ENCODE measurements around the gene IFT22. TPM values are rescaled to one million over a fixed set of nuclear protein-coding genes. Genes with fewer than 3 reads are reported as not detected.
"Not testable (repeated sequence)": the region's sequence is repeated elsewhere in the genome, so short reads cannot be mapped to it uniquely, and the experiment has no call there.

Gene IFT22
- total RNA-seq, 1 donor from 2014 or later, result 10.7 TPM

- peak; percentile 23 to 53 for DNase-seq (ENCODE audit: low read depth in 2 of 2)
Measured at GRCh38 chr7:101315336-101315735, 6.3 kb downstream of the IFT22 start.

- peak in 1 of 2 donors; percentile 22 for DNase-seq (ENCODE audit: low read depth in 2 of 2)
Measured at GRCh38 chr7:101308245-101309085, 13.1 kb downstream of the IFT22 start.

GRCh38 chr7:101306307-101306706, 15.3 kb downstream of the IFT22 start:
- no peak for DNase-seq (ENCODE audit: low read depth in 2 of 2)

- no peak for DNase-seq (ENCODE audit: low read depth in 2 of 2)
Measured at GRCh38 chr7:101303102-101303701, 18.4 kb downstream of the IFT22 start.

- DNase-seq (ENCODE audit: low read depth in 2 of 2), result no peak
Measured at GRCh38 chr7:101302641-101303101, 18.9 kb downstream of the IFT22 start.

- DNase-seq (ENCODE audit: low read depth in 2 of 2), result no peak
Measured at GRCh38 chr7:101300465-101301376, 20.9 kb downstream of the IFT22 start.

GRCh38 chr7:101299511-101300464, 21.8 kb downstream of the IFT22 start:
- no peak for DNase-seq (ENCODE audit: low read depth in 2 of 2)

GRCh38 chr7:101294832-101295121, 26.8 kb downstream of the IFT22 start:
- DNase-seq (ENCODE audit: low read depth in 2 of 2), result no peak

GRCh38 chr7:101294039-101294831, 27.4 kb downstream of the IFT22 start:
- DNase-seq (ENCODE audit: low read depth in 2 of 2), result no peak

- not testable (repeated sequence) for DNase-seq (ENCODE audit: low read depth in 2 of 2)
Measured at GRCh38 chr7:101293069-101294021, 28.3 kb downstream of the IFT22 start.

GRCh38 chr7:101292566-101292965, 29.0 kb downstream of the IFT22 start:
- not testable (repeated sequence) for DNase-seq (ENCODE audit: low read depth in 2 of 2)

GRCh38 chr7:101290186-101291037, 31.2 kb downstream of the IFT22 start:
- peak in 1 of 2 donors; percentile 21 for DNase-seq (ENCODE audit: low read depth in 2 of 2)

GRCh38 chr7:101289687-101290086, 31.9 kb downstream of the IFT22 start:
- DNase-seq (ENCODE audit: low read depth in 2 of 2), result not testable (repeated sequence)

GRCh38 chr7:101288439-101288838, 33.2 kb downstream of the IFT22 start:
- no peak for DNase-seq (ENCODE audit: low read depth in 2 of 2)

- DNase-seq (ENCODE audit: low read depth in 2 of 2), result no peak
Measured at GRCh38 chr7:101287032-101287431, 34.6 kb downstream of the IFT22 start.

GRCh38 chr7:101285880-101286279, 35.7 kb downstream of the IFT22 start:
- DNase-seq (ENCODE audit: low read depth in 2 of 2), result not testable (repeated sequence)

- DNase-seq (ENCODE audit: low read depth in 2 of 2), result no peak
Measured at GRCh38 chr7:101285171-101285570, 36.4 kb downstream of the IFT22 start.

- DNase-seq (ENCODE audit: low read depth in 2 of 2), result not testable (repeated sequence)
Measured at GRCh38 chr7:101280912-101281311, 40.7 kb downstream of the IFT22 start.

Data from dermis microvascular lymphatic vessel endothelial cell (primary cell).